Endothelial cell (in vitro differentiated cells): Measurements from ENCODE around the gene DOCK4. TPM values are rescaled to one million over a fixed set of nuclear protein-coding genes. Genes with fewer than 3 reads are reported as not detected.
A peak's percentile ranks its signal among the peaks of the same experiment; 100 is the strongest.
"Not testable (repeated sequence)": the region's sequence is repeated elsewhere in the genome, so short reads cannot be mapped to it uniquely, and the experiment has no call there.

ENCODE experiments used
- DNase-seq: peaks from one replicate; pipeline ENCODE4 v3.0.0; 2021; ENCODE audit warnings: low spot score
- H3K27ac Mint-ChIP-seq: one replicate; pipeline ENCODE4 v1.8.0; 2021; ENCODE audit warnings: mixed read lengths, inconsistent platforms; ENCODE audit not compliant: unreplicated experiment
- H3K27me3 Mint-ChIP-seq: one replicate; pipeline ENCODE4 v1.8.0; 2021; ENCODE audit warnings: mild to moderate bottlenecking, moderate library complexity, mixed read lengths, inconsistent platforms; ENCODE audit not compliant: unreplicated experiment
- H3K36me3 Mint-ChIP-seq: one replicate; pipeline ENCODE4 v1.8.0; 2021; ENCODE audit warnings: mild to moderate bottlenecking, low read depth, mixed read lengths, inconsistent platforms; ENCODE audit not compliant: unreplicated experiment
- H3K4me1 Mint-ChIP-seq: one replicate; pipeline ENCODE4 v1.8.0; 2021; ENCODE audit warnings: mild to moderate bottlenecking, mixed read lengths, inconsistent platforms; ENCODE audit not compliant: unreplicated experiment
- H3K4me3 Mint-ChIP-seq: one replicate; pipeline ENCODE4 v1.8.0; 2021; ENCODE audit warnings: mild to moderate bottlenecking, mixed read lengths, inconsistent platforms; ENCODE audit not compliant: unreplicated experiment
- H3K9me3 Mint-ChIP-seq: one replicate; pipeline ENCODE4 v1.8.0; 2021; ENCODE audit warnings: mixed read lengths, inconsistent platforms; ENCODE audit not compliant: unreplicated experiment
- total RNA-seq: library from RNA; stranded (reverse); fragmentation: NEBNext Ultra II Directional; extraction: Animal tissue kit (Norgen Biotek cat#: 25700); gene quantifications from one replicate; pipeline ENCODE4 v1.2.1, GENCODE V29; 2021; ENCODE audit not compliant: unreplicated experiment
- TF ChIP-seq, protein P1 (sequence below): fragments of 200-600 bp; sonication (generic); IDR thresholded peaks from one replicate; pipeline ENCODE4 v1.5.0; 2021; ENCODE audit warnings: antibody characterized with exemption; ENCODE audit not compliant: unreplicated experiment

DOCK4 gene
- total RNA-seq, 1 donor from 2014 or later: 99.2 TPM

DNA sequence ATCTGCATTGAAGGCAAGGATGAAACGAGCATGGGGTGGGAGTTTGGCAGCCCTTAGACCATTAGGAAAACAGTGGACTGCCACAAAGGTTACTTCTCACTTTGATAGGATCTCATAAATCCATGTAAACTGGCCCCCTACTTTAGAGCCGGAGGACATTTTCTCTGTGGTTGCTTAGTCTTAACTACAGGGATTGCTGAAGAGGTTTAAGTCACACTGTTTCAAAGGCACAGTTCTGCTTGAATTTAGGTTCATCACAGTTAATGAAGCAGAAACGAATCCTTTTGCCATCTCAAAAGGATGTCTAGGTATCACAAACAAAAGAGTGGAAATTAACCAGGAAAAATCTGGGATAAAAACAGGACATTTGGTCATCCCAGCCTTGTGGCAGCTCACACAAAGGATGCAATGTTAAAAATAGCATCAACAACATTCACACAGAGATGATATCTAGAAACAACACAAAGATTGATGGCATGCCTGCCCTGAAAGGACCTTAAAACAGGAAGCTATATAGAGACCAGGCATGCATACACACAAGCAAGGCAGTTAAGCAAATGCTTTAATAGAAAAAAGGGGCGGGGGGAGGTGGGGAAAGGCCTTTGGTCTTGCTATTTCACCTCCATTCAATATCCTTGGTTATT, 74.0 kb downstream of the DOCK4 start:
- peaks cover 4% of the 10 kb centered on the region for H3K36me3 Mint-ChIP-seq
- TF ChIP-seq, protein P1, sequence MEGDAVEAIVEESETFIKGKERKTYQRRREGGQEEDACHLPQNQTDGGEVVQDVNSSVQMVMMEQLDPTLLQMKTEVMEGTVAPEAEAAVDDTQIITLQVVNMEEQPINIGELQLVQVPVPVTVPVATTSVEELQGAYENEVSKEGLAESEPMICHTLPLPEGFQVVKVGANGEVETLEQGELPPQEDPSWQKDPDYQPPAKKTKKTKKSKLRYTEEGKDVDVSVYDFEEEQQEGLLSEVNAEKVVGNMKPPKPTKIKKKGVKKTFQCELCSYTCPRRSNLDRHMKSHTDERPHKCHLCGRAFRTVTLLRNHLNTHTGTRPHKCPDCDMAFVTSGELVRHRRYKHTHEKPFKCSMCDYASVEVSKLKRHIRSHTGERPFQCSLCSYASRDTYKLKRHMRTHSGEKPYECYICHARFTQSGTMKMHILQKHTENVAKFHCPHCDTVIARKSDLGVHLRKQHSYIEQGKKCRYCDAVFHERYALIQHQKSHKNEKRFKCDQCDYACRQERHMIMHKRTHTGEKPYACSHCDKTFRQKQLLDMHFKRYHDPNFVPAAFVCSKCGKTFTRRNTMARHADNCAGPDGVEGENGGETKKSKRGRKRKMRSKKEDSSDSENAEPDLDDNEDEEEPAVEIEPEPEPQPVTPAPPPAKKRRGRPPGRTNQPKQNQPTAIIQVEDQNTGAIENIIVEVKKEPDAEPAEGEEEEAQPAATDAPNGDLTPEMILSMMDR: no peak
- H3K27ac Mint-ChIP-seq: peak overlapping the region; percentile 98

DNA sequence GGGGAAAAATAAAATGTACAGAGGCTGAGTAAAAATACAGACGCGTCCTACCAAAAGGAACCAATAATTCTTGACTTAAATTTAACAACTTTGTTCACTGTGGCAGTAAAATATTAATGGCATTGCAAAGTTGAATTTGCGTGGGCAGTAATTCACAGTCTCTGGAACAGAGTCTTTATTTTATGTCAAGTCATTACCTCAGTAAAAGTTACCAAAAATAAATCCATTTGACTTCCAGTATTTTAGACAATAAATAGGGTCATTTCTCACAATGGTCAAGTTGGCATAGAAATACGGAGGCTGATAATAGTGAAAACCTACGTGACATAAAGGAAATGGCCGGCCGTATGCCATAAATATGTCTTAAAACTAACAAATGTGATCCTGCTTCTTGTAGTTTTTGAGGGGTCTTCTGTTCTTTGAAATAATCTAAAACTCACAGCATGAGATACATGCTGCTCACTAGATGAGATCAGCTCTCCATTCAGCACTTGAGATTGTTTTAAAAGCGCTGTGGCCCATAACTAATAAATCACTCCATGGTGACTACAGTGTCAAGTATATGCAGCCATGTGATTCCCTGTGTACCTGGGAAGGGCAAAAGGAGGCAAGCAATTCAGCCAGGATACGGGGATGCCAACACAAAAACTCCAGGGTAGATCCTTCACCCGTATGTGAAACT, 75.3 kb downstream of the DOCK4 start:
- Mint-ChIP-seq H3K27ac (peak overlapping the region; percentile 98), H3K4me1 (peaks cover 57% of the 10 kb centered on the region), H3K27me3 (peaks cover 4% of the 10 kb centered on the region), H3K36me3 (peaks cover 4% of the 10 kb centered on the region), H3K9me3 (no peaks in the 10 kb centered on the region), H3K4me3 (no peak overlapping the region)
- TF ChIP-seq, protein P1: no peak
- DNase-seq: no peak

More for the DNA sequence above, 74.0 kb downstream of the DOCK4 start:
- Mint-ChIP-seq H3K9me3 (no peaks in the 10 kb centered on the region), H3K4me1 (peaks cover 55% of the 10 kb centered on the region), H3K27me3 (peaks cover 4% of the 10 kb centered on the region), H3K4me3 (no peak overlapping the region)
- DNase-seq: no peak

DNA sequence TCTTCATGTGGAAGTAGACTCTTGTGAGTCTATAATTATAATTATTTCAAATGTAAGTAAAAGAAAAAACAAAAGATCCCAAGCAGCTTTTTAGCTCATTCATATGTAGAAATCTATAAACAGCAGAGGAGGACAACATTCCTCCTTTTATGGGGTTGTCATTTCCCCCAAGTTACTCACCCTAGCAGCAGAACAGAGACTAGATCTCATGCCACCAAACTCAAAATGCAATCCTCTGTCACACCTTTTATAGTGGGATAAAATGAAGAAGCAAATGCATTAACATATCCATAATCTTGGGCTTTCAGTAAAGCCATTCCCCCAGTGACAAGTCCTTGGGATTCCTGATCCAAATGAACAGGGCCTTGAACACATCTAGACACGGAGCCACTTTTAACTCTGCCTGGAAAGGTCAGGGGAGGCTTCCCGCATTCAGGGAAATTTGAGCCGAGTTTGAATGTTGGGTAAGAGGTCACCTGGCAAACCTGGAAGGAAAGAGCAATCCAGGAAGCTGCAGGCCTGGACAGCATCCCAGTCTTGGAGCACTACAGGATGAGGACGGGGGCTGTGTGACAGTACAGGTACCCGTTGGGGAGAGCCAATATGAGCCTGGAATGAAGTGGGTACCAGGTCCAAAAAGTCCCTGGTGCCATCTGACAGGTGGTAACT, 76.4 kb downstream of the DOCK4 start:
- Mint-ChIP-seq H3K4me1 (peaks cover 54% of the 10 kb centered on the region), H3K4me3 (no peak overlapping the region), H3K27me3 (peaks cover 4% of the 10 kb centered on the region), H3K27ac (peak overlapping the region; percentile 49), H3K36me3 (peaks cover 4% of the 10 kb centered on the region), H3K9me3 (no peaks in the 10 kb centered on the region)
- TF ChIP-seq, protein P1: no peak
- DNase-seq: no peak

DNA sequence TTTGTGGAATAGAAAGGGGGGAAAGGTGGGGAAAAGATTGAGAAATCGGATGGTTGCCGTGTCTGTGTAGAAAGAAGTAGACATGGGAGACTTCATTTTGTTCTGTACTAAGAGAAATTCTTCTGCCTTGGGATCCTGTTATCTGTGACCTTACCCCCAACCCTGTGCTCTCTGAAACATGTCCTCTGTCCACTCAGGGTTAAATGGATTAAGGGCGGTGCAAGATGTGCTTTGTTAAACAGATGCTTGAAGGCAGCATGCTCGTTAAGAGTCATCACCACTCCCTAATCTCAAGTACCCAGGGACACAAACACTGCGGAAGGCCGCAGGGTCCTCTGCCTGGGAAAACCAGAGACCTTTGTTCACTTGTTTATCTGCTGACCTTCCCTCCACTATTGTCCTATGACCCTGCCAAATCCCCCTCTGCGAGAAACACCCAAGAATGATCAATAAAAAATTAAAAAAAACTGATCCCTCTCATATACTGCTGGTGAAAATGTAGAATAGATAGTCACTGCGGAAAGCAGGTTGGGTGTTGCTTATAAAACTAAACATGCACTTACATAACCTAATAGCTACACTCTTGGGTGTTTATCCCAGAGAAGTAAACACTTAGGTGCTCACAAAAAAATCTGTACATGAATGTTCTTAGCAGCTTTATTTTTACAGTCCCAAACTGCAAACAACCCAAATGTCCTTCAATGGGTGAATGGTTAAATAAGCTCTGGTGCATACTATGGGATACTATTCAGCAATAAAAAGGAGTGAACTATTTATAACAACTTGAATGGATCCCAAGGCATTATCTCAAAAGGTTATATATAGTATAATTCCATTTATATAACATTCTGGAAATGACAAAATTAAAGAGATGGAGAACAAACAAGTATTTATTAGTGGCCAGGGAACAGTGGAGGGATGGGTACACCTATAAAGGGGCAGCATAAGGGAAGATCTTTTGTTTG, 77.5 kb downstream of the DOCK4 start:
- H3K4me3 Mint-ChIP-seq, H3K36me3 Mint-ChIP-seq, H3K9me3 Mint-ChIP-seq, H3K27ac Mint-ChIP-seq, H3K27me3 Mint-ChIP-seq, DNase-seq: not testable (repeated sequence)
- peaks cover 54% of the 10 kb centered on the region for H3K4me1 Mint-ChIP-seq

DNA sequence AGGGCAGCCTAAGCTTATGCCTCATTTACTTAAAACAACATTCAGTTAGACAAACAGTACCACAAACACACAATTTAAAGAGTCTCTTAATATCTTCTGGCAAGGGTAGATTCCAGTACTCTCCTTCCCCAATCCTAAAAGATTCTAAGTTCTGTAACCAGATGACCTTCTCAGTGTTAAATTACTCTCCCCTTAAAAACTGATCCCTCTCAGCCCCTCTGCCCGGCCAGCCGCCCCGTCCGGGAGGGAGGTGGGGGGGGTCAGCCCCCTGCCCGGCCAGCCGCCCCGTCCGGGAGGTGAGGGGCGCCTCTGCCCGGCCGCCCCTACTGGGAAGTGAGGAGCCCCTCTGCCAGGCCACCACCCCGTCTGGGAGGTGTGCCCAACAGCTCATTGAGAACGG, 78.2 kb downstream of the DOCK4 start:
- peaks cover 48% of the 10 kb centered on the region for H3K4me1 Mint-ChIP-seq
- H3K27ac Mint-ChIP-seq: not testable (repeated sequence)

More for the DNA sequence above, 78.2 kb downstream of the DOCK4 start:
- not testable (repeated sequence) for DNase-seq, H3K9me3 Mint-ChIP-seq, H3K36me3 Mint-ChIP-seq, H3K27me3 Mint-ChIP-seq, H3K4me3 Mint-ChIP-seq
